HG02852 (cell line): ENCODE measurements around the gene EMD.
A peak's percentile ranks its signal among the peaks of the same experiment; 100 is the strongest.
"Not testable (repeated sequence)": the region's sequence is repeated elsewhere in the genome, so short reads cannot be mapped to it uniquely, and the experiment has no call there.

ENCODE experiments used
- ATAC-seq: cut with Tn5 transposase; IDR thresholded peaks from one replicate; pipeline ENCODE4 v1.9.1; 2021; ENCODE audit warnings: mild to moderate bottlenecking, moderate library complexity; ENCODE audit not compliant: unreplicated experiment

The EMD gene

DNA sequence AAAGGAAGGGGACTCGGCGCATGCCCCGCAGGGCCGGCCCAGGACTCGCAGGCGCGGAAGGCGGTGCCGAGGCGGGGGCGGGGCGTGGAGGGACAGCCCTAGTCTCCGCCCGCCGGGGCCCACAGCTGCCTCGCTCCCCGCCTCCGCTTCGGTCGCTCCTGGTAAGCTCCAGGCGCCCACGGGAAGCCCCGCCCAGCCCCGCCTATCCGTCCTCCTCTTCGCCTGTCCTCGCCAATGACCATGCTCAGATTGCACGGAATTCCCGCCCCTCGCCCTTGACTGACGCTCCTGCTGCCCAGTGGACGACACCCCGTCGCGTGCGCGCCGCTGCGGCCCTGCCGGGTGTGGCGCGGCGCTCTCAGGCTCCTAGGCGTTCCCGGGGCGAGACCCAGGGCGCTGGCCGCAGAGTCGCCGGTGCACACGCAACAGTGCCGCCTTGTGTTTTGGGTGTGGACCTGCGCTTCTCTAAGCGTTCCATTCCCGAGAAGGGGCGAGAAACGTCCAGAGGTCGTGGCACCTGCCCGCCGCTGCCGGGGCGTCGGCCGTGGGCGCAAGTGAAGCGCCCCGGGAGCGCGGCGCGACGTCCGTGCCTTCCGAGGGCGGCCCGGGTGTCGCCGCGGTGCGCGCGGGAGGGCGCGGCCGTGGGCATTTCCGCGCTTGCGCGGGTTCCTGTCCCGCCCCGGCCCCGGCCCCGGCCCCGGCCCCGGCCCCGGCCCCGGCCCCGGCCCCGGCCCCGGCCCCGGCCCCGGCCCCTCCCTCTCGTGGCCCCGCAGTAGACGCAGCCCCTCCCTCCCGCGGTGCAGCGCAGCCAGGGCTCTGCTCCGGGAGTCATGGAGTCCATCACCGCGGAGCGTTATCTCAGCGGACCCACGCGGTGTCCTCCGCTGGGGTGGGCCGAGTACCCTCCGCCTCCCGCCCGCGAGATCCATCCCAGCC, 11.0 kb downstream of the EMD start:
- ATAC-seq, result peak; percentile 60

DNA sequence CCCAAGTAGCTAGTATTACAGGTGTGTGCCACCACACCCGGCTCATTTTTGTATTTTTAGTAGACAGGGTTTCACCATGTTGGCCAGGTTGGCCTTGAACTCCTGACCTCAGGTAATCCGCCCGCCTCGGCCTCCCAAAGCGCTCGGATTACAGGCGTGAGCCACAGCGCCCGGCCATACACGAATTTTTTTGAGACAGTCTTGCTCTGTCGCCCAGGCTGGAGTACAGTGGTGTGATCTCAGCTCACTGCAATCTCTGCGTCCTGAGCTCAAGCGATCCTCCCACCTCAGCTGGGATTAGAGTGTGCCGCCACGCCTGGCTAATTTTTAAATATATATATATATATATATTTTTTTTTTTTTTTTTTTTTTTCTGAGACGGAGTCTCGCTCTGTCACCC, 17.3 kb downstream of the EMD start:
- ATAC-seq, result not testable (repeated sequence)

DNA sequence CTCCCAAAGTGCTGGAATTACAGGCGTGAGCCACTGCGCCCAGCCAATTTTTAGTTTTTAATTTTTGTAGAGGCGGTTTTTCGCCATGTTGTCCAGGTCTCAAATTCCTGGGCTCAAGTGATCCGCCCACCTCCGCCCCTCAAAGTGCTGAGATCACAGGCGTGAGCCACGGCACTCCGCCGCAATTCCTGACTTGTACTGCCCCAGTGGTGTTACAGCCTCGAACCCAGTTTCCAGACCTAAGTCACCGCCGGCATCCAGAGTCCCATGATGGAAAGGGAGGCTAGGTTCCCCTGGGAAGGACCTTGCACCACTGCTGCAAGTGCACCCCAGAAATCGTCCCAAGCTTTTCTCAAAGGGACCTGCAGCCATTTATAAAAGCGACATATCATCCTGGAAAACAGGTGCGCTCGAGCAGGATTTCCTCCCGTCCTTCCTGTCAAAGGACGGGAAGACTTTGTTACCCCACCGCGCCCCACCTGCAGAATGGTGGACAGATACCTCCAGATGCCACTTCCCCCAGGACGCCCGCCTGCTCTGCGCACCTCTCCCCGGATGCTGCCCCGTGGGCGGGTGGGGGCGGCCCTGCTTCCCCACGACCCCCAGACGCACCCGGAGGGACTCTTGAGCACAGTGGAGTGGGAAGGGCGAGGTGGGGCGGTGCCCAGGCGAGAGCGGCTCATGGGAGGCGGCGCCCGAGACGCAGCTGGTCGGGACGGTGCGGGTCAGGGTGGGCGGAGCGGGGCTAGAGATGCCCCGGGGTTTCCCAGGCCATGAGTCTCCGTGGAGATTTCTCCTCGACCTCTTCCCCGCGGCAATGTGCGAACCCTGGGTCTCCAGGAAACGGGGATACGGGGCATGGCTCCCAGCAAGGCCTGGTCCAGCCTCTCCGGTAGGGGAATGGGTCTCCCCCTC, 18.1 kb downstream of the EMD start:
- ATAC-seq, result peak; percentile 52

DNA sequence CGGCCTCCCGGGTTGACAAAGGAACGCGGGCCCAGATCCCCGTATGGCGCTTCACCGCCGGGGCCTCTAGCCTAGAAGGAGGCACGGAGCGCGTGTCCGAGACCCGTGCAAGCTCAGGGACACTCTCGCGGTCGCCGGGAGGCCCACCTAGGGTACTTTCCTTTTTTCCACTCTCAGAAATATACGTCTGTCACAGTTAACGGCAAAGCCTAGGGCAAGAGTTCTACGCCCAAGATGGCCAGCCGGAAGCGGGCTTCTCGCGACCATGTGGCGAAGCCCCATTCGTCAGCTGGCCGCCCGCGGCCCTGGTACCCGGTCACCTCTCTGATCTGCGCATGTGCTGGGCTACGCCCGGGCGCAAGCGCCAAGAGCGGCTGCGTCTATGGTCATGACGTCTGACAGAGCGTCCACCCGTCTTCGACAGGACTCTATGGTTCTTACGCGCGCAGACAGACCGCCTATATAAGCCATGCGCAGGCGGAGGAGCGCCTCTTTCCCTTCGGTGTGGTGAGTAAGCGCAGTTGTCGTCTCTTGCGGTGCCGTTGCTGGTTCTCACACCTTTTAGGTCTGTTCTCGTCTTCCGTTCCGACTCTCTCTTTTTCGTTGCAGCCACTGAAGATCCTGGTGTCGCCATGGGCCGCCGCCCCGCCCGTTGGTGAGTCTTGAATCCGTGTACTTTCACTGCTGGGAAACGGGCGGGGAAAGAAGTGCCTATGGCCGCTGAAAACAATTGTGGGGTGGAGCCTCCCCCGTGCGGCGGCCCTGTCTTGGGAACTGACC, 19.0 kb downstream of the EMD start, which contains the start of gene RPL10:
TSS of gene RPL10 (plus strand) at position 490 of the 780 bp plus-strand sequence. CDS start at position 633, 143 bp downstream.
- ATAC-seq, result peak; percentile 64

DNA sequence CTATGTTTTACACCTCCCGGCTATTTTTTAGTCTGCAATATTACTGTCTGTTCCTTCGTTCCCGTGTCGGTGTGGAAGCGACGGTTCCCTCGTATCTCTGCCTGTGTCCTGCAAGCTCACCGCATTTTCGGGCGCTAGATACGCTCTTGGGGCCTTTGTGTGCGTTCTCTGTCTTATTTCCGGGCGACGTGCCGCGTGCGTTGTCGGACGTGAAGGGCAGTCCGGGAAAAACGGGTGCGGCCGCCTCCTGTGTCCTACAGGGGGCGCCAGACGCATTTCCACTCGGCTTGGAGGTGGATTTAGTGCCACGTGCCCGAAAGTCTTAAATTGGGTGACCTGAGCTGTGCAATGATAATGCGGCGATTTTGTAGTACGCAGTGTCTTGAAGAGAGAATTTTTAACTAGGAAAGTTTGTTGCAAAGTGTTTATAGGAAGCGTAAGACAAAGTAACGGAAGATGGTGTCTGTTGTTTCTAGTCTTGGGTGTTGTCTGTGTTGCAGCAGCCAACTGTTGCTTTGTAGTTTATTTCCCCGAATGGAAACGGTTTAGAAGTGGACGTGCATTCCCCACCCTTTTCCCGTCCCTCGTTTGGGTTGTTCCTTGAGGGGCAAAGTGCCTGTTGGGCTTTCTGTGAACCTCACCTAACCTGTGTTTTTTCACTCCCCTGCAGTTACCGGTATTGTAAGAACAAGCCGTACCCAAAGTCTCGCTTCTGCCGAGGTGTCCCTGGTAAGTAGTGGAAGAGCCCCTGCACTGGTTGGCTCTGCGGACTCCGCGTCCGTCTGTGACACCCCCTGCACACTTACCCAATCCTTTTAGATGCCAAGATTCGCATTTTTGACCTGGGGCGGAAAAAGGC, 19.8 kb downstream of the EMD start:
- peak; percentile 30 for ATAC-seq

DNA sequence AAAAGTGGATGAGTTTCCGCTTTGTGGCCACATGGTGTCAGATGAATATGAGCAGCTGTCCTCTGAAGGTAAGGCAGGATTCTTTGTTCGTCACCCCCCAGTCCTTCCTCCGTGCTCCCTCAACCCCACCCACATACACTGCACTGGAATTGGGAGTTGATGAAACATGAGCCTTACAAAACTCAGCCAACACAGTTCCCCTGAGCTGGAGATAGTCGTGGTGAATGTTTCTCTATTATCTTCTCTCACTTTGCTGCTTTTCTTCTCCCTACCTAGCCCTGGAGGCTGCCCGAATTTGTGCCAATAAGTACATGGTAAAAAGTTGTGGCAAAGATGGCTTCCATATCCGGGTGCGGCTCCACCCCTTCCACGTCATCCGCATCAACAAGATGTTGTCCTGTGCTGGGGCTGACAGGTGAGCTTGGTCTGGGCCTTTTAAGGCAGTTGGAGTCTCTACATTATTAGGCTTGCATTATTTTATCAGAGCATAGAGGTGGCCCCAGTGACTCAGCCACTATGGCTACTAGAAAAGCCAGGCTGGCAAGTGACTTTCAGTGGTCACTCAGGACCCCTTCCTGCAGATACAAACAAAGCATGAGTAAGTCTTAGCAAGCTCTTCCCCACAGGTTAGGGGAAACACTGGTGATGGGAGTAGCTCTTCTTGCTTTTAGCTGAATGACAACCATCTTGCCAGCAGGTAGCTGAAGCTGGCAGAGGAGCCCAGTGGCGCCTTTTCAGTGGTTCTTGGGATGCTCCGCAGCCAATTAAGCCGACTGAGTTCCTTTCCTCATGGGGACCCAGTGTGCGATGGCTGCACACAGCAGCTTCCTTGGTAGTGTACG, 20.7 kb downstream of the EMD start:
- no peak for ATAC-seq

DNA sequence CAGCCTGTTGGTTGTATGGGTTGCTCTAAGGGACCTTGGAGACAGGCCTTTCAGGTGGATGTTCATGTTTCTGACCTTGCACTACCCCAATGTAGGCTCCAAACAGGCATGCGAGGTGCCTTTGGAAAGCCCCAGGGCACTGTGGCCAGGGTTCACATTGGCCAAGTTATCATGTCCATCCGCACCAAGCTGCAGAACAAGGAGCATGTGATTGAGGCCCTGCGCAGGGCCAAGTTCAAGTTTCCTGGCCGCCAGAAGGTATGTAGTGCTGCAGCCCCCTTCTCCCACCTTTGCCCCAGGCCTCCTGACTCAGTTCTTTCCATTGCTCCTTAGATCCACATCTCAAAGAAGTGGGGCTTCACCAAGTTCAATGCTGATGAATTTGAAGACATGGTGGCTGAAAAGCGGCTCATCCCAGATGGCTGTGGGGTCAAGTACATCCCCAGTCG, 21.3 kb downstream of the EMD start:
- ATAC-seq, result not testable (repeated sequence)

DNA sequence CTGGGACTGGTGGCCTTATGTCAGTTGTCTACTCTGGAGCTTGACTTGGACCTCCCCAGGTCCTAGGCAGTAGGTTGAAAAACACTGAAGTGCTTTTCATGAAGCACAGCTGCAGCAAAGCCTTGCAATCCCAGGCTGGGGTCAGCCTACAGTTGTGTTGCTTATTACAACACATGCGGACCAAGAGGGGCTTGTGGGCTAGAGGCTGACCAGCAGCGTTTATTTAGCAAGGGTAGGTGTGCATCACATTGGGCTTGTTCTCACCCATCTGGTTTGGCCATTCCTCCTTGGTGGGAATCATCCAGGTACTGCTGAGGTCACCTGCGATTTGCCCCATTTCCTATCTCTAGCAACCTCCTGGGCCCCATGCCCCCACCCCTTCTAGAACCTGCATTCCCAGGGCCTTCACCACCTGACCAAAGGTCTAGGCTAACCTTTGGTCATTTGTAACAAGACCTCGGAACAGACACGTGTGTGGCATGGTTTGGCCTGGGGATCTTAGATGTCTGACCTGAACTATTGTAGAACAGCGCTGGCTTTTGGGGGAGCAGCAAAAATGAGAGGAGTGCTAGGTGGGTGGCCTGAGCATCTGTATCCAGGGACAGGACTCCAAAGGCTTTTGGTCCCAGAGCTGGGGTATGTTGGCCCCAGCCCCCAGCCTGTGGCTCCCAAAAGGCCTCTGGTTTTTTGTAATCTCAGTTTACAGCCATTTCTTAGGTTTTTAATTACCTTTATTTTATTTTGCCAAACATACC, 22.1 kb downstream of the EMD start:
- ATAC-seq, result no peak

DNA sequence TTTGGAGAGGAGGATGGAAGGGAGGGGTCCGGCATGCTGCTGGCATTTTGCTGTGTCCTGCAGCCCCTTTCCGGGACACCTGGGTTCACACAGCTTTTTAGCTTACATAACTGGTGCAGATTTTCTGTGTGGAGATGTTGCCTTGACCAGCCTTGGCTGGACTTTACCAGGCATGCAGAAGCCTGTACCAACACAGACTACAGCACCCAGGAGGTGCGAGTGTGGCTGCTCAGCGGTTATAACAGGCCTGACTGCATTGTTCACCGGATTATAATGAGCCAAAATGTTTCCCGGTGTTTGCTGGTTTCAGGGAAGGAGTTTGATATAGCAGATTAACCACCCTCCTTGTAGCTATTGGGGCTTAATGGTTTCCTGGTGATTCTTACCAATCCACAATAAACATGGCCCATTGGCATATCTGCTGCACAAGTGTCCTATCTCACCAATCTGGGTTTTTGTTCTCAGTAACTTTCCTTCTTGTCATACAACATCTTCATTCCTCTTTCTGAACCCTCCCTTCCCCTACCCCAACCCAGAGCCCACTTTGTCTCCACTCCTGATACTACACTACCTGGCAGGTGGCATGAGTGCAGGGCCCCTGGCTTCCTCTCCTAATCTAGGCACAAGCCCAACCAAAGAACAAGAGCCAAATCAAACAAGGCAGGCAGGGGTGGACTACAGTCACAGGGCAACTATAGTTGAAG, 23.0 kb downstream of the EMD start:
- ATAC-seq, result no peak

DNA sequence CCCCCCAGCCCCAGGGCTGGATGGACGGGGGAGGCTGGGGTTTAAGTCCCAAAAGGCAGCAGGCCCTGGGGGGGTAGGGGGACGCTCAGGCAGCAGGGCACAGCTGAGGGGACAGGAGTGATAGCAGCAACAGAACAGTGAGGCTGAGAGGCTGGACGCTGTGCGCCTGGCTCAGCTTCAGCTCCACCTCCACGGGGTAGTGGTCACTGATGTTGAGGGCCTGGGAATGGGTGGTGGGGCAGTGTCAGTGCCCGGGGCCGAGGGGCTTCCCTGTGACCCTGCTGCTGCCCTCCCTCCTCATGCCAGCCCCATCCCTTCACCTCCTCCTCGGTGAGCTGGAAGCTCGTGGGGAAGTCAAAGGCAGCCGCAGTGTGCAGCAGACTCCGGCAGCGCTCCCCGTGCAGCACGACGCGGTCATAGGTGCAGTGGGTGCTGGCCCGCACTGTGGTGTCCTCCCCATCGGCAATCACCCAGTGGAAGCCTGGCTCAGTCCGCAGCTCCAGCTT, 23.6 kb downstream of the EMD start:
- ATAC-seq, result no peak

DNA sequence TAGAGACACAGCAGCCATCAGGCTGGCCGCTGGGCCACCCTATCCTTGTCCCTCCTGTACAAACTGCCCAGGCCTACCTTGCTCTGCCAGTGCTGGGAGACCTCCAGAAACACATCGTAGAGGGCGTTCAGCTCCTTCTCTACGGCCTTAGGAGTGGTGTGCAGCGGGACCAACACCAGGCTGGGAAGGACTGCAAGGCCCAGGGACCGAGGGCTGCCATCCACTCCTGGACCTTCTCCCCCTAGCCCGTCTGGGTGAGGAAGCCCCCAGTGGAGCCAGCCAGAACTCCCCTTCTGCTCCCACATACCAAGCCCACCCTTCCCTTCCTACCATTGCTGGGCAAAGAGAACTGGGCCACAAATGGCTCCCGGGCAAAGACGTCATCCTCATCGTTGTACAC, 24.1 kb downstream of the EMD start:
- ATAC-seq, result no peak

DNA sequence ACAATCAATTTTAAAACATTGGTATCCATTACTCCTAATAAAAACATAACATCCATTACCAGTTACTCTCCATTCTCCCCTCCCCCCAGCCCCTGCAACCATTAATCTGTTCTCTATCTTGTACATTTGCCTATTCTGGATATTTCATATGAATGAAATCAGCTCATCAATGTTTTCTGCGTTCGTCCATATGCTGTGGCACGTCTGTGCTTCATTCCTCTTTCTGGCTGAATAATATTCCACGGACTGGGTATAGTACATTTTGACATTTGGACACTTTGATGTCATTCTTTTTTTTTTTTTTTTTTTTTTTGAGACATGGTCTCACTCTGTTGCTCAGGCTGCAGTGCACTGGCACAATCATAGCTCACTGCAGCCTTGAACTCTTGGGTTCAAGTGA, 24.8 kb downstream of the EMD start:
- ATAC-seq, result no peak

DNA sequence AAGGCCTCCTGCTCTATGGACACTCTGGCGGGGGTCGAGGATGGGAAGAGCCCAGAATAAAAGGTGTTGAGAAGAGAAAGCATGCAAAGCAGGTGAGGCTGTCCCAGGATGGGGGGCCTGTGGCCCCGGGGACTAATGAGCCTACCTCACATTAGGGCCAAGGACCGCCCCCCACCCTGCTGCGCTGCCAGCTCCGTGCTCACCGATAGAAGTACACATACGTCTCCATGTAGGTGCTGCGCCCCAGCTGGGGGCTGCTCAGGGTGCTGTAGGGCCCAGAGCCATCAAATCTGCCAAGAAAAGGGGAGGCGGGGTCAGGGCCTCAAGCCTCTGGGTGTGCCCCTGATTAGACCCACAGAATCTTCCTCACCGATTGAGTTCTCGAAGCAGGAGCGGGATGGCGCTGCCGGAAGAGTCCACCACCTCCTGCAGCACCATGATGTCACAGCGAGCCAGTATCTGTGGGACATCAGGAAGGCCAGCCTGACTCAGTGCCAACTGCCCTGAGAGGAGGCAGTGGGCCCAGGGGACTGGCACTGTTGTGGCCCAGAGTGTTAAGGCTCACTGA, 25.6 kb downstream of the EMD start:
- no peak for ATAC-seq

DNA sequence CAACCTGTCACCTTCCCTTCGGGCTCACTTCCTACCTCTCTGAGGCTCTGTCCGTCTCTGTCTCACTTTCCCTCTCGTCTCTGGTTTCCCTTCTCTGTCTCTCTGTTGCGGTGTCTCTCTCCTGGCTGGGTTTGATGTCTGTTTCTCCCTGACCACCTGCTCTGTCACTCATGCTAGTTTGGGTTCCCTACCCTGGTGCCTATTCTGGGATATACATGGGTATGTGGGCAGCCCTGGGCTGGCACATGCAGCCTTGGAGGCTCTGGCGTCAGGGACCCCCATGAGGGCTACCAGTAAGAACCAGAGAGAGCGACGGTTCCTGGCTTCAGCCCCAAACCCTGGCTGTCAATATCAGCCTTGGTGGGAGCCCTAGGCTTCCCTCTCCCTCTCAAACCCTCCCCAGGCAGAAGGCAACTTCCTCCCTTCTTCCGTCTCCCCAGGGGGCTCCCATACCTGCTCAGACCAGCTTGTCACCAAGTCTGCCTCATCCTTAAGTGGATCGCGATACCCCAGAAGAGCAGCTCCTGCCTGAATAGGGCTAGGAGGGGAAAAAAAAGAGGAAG, 29.6 kb downstream of the EMD start:
- no peak for ATAC-seq

DNA sequence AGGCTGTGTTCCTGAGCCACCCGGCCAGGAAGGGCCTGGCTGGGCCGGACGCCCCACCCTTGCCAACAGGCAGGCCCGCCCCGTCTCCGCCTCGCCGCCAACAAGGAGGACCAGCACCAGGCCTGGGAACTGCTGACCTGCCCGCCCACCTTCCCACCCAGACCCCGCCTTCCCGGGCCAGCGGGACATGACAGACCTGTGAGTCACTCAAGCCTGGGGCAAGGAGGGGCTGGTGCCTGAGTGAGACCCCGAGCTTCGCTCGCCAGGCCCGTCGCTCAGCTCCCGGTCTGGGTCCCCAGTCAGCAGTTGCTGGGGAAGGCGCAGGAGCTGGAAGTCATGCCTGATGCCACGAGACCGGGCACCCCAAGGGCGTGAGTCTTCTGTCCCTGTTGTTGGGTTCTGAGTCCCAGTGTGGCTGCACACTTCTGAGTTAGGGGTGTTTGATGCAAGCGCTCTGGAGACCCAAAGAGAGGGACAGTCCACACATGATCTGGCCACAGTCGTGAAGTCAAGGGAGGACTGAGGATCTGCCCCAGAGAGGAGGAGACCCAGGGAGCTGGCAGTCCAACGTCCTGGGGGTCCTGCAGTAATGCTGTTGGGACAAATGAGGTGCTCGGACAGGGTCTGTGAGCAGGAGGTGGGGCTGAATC, 30.3 kb downstream of the EMD start, which contains the start of gene DNASE1L1:
TSS of gene DNASE1L1 (minus strand) at position 33 of the 650 bp plus-strand sequence. CDS start 3,686 bp downstream, outside the sequence.
- no peak for ATAC-seq

DNA sequence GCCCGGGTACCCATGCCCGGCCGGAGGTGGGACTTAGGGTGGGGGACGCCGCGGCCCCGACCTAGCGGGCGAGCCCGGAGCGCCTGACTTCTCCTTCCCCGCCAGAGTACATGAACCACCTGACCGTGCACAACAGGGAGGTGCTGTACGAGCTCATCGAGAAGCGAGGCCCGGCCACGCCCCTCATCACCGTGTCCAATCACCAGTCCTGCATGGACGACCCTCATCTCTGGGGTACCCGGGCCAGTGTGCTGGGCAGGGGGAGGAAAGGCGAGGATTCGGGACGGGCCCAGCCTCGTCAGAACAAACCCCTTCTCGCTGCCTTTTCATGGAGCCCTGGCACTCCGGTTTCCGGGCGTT, 32.9 kb downstream of the EMD start:
- peak; percentile 50 for ATAC-seq
